ENCODE results near the gene ZNF784. TPM values are rescaled to one million over a fixed set of nuclear protein-coding genes. Genes with fewer than 3 reads are reported as not detected.

Gene ZNF784
- total and polyA plus RNA-seq, 2 of the 4 experiments (the other 2 are of a cell fraction): 2.5 to 3.7 TPM

DNA sequence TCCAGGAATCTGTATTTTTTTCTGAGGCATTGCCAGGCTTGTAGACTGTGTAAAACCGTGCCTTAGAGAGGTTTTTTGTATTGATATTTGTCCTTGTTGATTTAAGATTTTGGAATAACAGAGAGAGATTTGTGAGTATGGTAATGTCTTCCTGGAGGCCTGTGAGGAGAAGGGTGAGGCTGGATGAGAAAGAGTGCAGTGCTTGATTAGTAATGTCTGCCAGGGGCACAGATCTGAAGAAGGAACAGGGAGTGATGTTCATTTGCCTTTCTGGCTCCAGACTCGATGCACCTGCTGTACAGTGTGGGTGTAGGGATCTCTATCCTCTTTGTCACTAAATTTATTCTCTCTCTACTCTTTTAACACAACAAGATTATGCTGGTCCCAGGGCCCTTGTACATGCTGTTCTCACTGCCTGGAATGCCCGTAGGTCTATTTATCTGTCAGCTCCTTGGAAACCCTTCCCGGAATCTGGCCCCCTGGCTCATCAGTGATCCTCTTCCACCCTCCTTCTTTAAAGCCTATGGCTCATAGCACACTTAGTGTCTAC is 29.3 kb downstream of the ZNF784 start:
- Histone ChIP-seq H3K9me1 (ENCODE audit: insufficient read depth, low read length) (peaks cover 5% of the 10 kb centered on the region; the same call in 1 of the 2 replicates), H3K14ac (replicated peaks; ENCODE audit: low read depth, low read length) (no peak overlapping the region), H3K4me2 (ENCODE audit: low read depth, low read length) (no peak overlapping the region), H3K4ac (ENCODE audit: low read depth, low read length) (no peak overlapping the region), H3K36me3 (ENCODE audit: control insufficient read depth, insufficient read depth, low read length) (peaks cover 42% of the 10 kb centered on the region), H2BK120ac (ENCODE audit: low read depth, low read length) (no peak overlapping the region), H3K18ac (ENCODE audit: low read depth, low read length) (no peak overlapping the region), H4K20me1 (ENCODE audit: insufficient read depth, low read length) (no peaks in the 10 kb centered on the region), H3K27ac (ENCODE audit: insufficient read depth, low read length) (no peak overlapping the region), H3K4me1 (ENCODE audit: control insufficient read depth, insufficient read depth, low read length) (no peaks in the 10 kb centered on the region), H3K79me1 (ENCODE audit: low read depth in 1 of 2, low read length in 2 of 2) (peaks cover 7 to 19% of the 10 kb centered on the region in 2 experiments), H3K27me3 (ENCODE audit: control insufficient read depth, insufficient read depth, low read length) (no peaks in the 10 kb centered on the region), H4K91ac (ENCODE audit: insufficient read depth, low read depth, low read length) (no peak overlapping the region), H2AK5ac (ENCODE audit: low read depth, low read length) (no peak overlapping the region), H3K4me3 (ENCODE audit: insufficient read depth, low read depth, low read length) (no peak overlapping the region), H2BK20ac (ENCODE audit: low read depth, low read length) (no peak overlapping the region), H3K56ac (ENCODE audit: extremely low read depth, insufficient read depth, low read length) (no peak overlapping the region), H3K9ac (ENCODE audit: low read depth, low read length) (no peak overlapping the region), H2BK5ac (ENCODE audit: low read depth, low read length, poor library complexity, severe bottlenecking) (no peak overlapping the region), H2AFZ (replicated peaks; ENCODE audit: low read length, poor library complexity) (no peak overlapping the region), H2AK9ac (replicated peaks; ENCODE audit: low read depth, low read length, poor library complexity) (no peak overlapping the region), H3K9me3 (ENCODE audit: control insufficient read depth, insufficient read depth, low read length) (no peaks in the 10 kb centered on the region), H2BK15ac (ENCODE audit: low read depth, low read length) (no peak overlapping the region), H4K8ac (ENCODE audit: low read depth in 2 of 2, low read length in 2 of 2) (no peak overlapping the region), H4K5ac (ENCODE audit: low read depth, low read length) (no peak overlapping the region), H3K23ac (ENCODE audit: low read depth, low read length) (no peak overlapping the region)
- dilution Hi-C loops (cut with HindIII; ENCODE audit: low sequenced_read_pairs, unreplicated experiment): no loop called here
- DNase-seq (no peak), ATAC-seq (ENCODE audit: low read depth) (no peak)
- intact Hi-C loops (cut with micrococcal nuclease): no loop called here
- 100% methylated on average over 3 of the region's 4 CpGs; no CpG with 5 or more reads in 1 of the 2 experiments for WGBS, 2 experiments (ENCODE audit: extremely low coverage in 2 of 2, insufficient read length in 1 of 2)
- TF ChIP-seq SMC3 (IDR thresholded peaks at IDR 0.05; ENCODE audit: low read depth, low read length) (no peak), CTCF (conservative IDR thresholded peaks at IDR 0.05; ENCODE audit: low read depth, low read length) (no peak), RAD21 (IDR thresholded peaks at IDR 0.05; ENCODE audit: low read length) (no peak), USF2 (IDR thresholded peaks at IDR 0.05; ENCODE audit: low read depth, low read length) (no peak), BHLHE40 (IDR thresholded peaks at IDR 0.05; ENCODE audit: low read depth, low read length) (no peak), POLR2A (IDR thresholded peaks at IDR 0.05; ENCODE audit: low read depth, low read length) (no peak), RCOR1 (IDR thresholded peaks at IDR 0.05; ENCODE audit: insufficient replicate concordance, low read length) (no peak), CHD1 (IDR thresholded peaks at IDR 0.05; ENCODE audit: low read depth, low read length) (no peak), NFE2L2 (IDR thresholded peaks at IDR 0.05; ENCODE audit: low read depth, low read length) (no peak)
- TF ChIP-seq, protein P1, sequence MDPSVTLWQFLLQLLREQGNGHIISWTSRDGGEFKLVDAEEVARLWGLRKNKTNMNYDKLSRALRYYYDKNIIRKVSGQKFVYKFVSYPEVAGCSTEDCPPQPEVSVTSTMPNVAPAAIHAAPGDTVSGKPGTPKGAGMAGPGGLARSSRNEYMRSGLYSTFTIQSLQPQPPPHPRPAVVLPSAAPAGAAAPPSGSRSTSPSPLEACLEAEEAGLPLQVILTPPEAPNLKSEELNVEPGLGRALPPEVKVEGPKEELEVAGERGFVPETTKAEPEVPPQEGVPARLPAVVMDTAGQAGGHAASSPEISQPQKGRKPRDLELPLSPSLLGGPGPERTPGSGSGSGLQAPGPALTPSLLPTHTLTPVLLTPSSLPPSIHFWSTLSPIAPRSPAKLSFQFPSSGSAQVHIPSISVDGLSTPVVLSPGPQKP (IDR thresholded peaks at IDR 0.05; ENCODE audit: borderline replicate concordance, low read depth, low read length): no peak
- ChIA-PET CTCF (no interaction called here), POLR2A (ENCODE audit: unreplicated experiment) (interaction anchor here (0.6 kb wide), 1 partner anchor 59 kb away, joined by 3 read pairs; no protein-coding TSS in a partner anchor)
- in situ Hi-C loops (cut with MboI; ENCODE audit: low sequenced_read_pairs): no loop called here
- BruUV-seq (replicated peaks): no TSS peak

Data from IMR-90 (cell line).